ENCODE results near the gene RBBP9. TPM values are rescaled to one million over a fixed set of nuclear protein-coding genes. Genes with fewer than 3 reads are reported as not detected.
"Not testable (repeated sequence)": the region's sequence is repeated elsewhere in the genome, so short reads cannot be mapped to it uniquely, and the experiment has no call there.

Gene RBBP9
- total and polyA plus RNA-seq, 4 donors, result 6.4 to 9.5 (median 7.0) TPM

DNA sequence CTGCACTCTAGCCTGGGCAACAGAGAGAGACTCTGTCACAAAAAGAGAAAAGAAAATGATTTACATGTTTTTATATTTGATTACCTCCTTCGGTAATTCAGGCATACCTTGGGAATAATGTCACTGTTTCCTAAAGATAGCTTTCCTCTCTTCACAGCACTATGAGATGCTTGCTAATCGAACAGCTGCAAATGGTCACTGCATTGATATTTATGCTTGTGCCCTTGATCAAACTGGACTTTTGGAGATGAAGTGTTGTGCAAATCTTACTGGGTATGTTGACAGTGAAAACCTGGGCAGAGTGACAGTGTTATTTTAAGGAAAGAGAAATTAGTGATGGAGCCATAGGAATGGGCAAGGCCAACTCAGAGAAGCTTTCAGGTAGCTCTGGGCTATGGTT, 30.3 kb upstream of the RBBP9 start (continued):
- TF ChIP-seq ZBTB33 (IDR thresholded peaks at IDR 0.05), result no peak
- TF ChIP-seq MAX (IDR thresholded peaks at IDR 0.05), result no peak
- no peak for TF ChIP-seq FOXA1 (IDR thresholded peaks at IDR 0.05)
- no peak for TF ChIP-seq EGR1 (IDR thresholded peaks at IDR 0.05; ENCODE audit: low read depth in 2 of 2)
- no peak for TF ChIP-seq HNF4G (IDR thresholded peaks at IDR 0.05)
- no peak for TF ChIP-seq FOXA2 (IDR thresholded peaks at IDR 0.05)
- TF ChIP-seq JUND (IDR thresholded peaks at IDR 0.05), result no peak
- TF ChIP-seq YY1 (IDR thresholded peaks at IDR 0.05), result no peak
- TF ChIP-seq RXRA (IDR thresholded peaks at IDR 0.05), result no peak
- no peak for TF ChIP-seq GABPA (IDR thresholded peaks at IDR 0.05 in 1 of 2, conservative IDR thresholded peaks at IDR 0.05 in 1 of 2)
- no peak for TF ChIP-seq RAD21 (IDR thresholded peaks at IDR 0.05)

DNA sequence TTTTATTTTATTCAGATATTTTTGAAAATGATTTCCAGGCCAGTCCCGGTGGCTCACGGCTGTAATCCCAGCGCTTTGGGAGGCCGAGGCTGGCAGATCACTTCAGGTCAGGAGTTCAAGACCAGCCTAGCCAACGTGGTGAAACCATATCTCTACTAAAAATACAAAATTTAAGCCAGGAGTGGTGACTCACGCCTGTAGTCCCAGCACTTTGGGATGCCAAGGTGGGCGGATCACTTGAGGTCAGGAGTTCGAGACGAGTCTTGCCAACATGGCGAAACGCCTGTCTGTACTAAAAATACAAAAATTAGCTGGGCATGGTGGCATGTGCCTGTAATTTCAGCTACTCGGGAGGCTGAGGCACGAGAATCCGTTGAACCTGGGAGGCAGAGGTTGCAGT, 29.7 kb upstream of the RBBP9 start:
- not testable (repeated sequence) for H3K27ac ChIP-seq (ENCODE audit: low read depth in 1 of 2, low read length in 2 of 2); H3K9ac ChIP-seq (ENCODE audit: low read depth in 1 of 2, low read length in 2 of 2); H3K4me3 ChIP-seq (ENCODE audit: low read depth in 1 of 3, low read length in 3 of 3); DNase-seq (ENCODE audit: low spot score); H3K27me3 ChIP-seq (ENCODE audit: control insufficient read depth in 4 of 4, insufficient read depth in 4 of 4, low read length in 3 of 4); H3K4me1 ChIP-seq (ENCODE audit: control insufficient read depth in 4 of 4, insufficient read depth in 4 of 4, low read length in 3 of 4); H3K9me3 ChIP-seq (ENCODE audit: control insufficient read depth in 4 of 4, low read length in 3 of 4)
- WGBS, result 76% methylated on average over 14 of the region's 14 CpGs
- H3K36me3 ChIP-seq (ENCODE audit: control insufficient read depth in 4 of 4, insufficient read depth in 3 of 4, low read depth in 1 of 4, low read length in 3 of 4), result peaks cover 17 to 74% (median 62%) of the 10 kb centered on the region in 4 donors

DNA sequence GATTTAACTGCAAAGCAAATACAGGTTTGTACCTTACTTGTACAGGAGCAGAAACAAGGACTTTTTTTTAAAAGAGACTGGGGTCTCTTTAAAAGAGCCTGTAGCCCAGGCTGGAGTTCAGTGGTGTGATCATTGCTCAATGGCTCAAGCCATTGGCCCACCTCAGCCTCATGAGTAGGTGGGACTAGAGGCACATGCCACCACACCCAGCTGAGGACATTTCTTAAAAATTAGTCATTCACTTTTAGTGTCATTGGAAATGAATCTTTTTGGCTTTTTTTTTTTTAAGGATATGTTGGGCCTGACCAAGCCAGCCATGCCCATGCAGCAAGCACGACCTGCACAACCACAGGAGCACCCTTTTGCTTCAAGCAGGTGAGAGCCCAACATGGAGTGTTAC, 27.6 kb upstream of the RBBP9 start:
- DNase-seq (ENCODE audit: low spot score), result no peak
- H3K27ac ChIP-seq (ENCODE audit: low read depth in 1 of 2, low read length in 2 of 2), result no peak overlapping the region
- no peak overlapping the region for H3K4me3 ChIP-seq (ENCODE audit: low read depth in 1 of 3, low read length in 3 of 3)
- H3K36me3 ChIP-seq (ENCODE audit: control insufficient read depth in 4 of 4, insufficient read depth in 3 of 4, low read depth in 1 of 4, low read length in 3 of 4), result peaks cover 20 to 63% (median 48%) of the 10 kb centered on the region in 4 donors
- 100% methylated on average over 1 of the region's 1 CpG for WGBS
- no peaks in the 10 kb centered on the region for H3K9me3 ChIP-seq (ENCODE audit: control insufficient read depth in 4 of 4, low read length in 3 of 4)
- H3K4me1 ChIP-seq (ENCODE audit: control insufficient read depth in 4 of 4, insufficient read depth in 4 of 4, low read length in 3 of 4), result no peaks in the 10 kb centered on the region
- no peak overlapping the region for H3K9ac ChIP-seq (ENCODE audit: low read depth in 1 of 2, low read length in 2 of 2)
- no peak for TF ChIP-seq EGR1 (IDR thresholded peaks at IDR 0.05; ENCODE audit: low read depth in 2 of 2)
- no peak for TF ChIP-seq REST (IDR thresholded peaks at IDR 0.05)
- no peak for TF ChIP-seq HNF4G (IDR thresholded peaks at IDR 0.05)
- TF ChIP-seq TAF1 (conservative IDR thresholded peaks at IDR 0.05), result no peak
- no peak for TF ChIP-seq RXRA (IDR thresholded peaks at IDR 0.05)
- TF ChIP-seq FOXA1 (IDR thresholded peaks at IDR 0.05), result no peak
- TF ChIP-seq FOXA2 (IDR thresholded peaks at IDR 0.05), result no peak
- TF ChIP-seq GABPA (IDR thresholded peaks at IDR 0.05 in 1 of 2, conservative IDR thresholded peaks at IDR 0.05 in 1 of 2), result no peak
- no peak for TF ChIP-seq JUND (IDR thresholded peaks at IDR 0.05)
- TF ChIP-seq HNF4A (conservative IDR thresholded peaks at IDR 0.05), result no peak
- TF ChIP-seq MAX (IDR thresholded peaks at IDR 0.05), result no peak
- TF ChIP-seq, protein P1, sequence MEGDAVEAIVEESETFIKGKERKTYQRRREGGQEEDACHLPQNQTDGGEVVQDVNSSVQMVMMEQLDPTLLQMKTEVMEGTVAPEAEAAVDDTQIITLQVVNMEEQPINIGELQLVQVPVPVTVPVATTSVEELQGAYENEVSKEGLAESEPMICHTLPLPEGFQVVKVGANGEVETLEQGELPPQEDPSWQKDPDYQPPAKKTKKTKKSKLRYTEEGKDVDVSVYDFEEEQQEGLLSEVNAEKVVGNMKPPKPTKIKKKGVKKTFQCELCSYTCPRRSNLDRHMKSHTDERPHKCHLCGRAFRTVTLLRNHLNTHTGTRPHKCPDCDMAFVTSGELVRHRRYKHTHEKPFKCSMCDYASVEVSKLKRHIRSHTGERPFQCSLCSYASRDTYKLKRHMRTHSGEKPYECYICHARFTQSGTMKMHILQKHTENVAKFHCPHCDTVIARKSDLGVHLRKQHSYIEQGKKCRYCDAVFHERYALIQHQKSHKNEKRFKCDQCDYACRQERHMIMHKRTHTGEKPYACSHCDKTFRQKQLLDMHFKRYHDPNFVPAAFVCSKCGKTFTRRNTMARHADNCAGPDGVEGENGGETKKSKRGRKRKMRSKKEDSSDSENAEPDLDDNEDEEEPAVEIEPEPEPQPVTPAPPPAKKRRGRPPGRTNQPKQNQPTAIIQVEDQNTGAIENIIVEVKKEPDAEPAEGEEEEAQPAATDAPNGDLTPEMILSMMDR (IDR thresholded peaks at IDR 0.05; ENCODE audit: low read depth, low read length, missing input control), result no peak
- no peaks in the 10 kb centered on the region for H3K27me3 ChIP-seq (ENCODE audit: control insufficient read depth in 4 of 4, insufficient read depth in 4 of 4, low read length in 3 of 4)
